Hematopoietic multipotent progenitor cell treated with erythropoietin and hydrocortisone succinate and interleukin-3 and kit ligand, for 4 days (in vitro differentiated cells): Measurements from ENCODE around the gene PTPRQ.
"Not testable (repeated sequence)": the region's sequence is repeated elsewhere in the genome, so short reads cannot be mapped to it uniquely, and the experiment has no call there.

Experiments used
- DNase-seq: peaks from one replicate; pipeline ENCODE4 v3.0.0-alpha.2; 2015

PTPRQ gene, protein sequence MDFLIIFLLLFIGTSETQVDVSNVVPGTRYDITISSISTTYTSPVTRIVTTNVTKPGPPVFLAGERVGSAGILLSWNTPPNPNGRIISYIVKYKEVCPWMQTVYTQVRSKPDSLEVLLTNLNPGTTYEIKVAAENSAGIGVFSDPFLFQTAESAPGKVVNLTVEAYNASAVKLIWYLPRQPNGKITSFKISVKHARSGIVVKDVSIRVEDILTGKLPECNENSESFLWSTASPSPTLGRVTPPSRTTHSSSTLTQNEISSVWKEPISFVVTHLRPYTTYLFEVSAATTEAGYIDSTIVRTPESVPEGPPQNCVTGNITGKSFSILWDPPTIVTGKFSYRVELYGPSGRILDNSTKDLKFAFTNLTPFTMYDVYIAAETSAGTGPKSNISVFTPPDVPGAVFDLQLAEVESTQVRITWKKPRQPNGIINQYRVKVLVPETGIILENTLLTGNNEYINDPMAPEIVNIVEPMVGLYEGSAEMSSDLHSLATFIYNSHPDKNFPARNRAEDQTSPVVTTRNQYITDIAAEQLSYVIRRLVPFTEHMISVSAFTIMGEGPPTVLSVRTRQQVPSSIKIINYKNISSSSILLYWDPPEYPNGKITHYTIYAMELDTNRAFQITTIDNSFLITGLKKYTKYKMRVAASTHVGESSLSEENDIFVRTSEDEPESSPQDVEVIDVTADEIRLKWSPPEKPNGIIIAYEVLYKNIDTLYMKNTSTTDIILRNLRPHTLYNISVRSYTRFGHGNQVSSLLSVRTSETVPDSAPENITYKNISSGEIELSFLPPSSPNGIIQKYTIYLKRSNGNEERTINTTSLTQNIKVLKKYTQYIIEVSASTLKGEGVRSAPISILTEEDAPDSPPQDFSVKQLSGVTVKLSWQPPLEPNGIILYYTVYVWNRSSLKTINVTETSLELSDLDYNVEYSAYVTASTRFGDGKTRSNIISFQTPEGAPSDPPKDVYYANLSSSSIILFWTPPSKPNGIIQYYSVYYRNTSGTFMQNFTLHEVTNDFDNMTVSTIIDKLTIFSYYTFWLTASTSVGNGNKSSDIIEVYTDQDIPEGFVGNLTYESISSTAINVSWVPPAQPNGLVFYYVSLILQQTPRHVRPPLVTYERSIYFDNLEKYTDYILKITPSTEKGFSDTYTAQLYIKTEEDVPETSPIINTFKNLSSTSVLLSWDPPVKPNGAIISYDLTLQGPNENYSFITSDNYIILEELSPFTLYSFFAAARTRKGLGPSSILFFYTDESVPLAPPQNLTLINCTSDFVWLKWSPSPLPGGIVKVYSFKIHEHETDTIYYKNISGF (N-terminal part only)

DNA sequence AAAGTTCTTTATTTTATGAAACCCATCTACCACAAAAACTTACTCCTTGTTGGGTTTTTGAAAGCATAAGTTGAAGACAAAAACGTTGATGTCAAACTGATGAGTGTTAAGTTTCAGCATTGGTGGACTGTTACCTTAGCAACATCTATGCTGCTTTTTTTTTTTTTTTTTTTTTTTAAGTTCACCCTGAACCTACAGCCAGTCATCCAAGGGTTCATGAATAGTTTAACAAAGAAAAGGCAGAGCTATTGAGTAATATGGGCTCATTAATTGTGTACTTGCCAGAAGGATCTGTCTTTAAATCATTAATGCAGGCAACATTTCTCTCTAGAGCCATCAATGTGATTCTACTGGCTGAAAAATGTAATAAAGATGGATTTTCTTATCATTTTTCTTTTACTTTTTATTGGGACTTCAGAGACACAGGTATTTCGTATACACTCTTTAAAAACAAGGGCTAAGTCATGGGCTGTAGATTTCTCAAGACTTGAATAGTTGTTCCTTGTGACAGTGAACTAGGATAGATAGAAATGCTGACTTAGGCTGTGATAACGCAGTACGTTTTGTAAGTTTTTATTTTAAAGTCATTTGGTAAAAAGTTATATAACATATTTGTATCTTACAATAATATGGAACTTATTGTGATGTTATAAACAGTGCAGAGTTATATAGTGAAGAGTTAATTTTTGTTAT is at the start of gene PTPRQ:
TSS of gene PTPRQ (plus strand) at position 262 of the 693 bp plus-strand sequence. CDS start at position 373, 111 bp downstream.
- no peak for DNase-seq

DNA sequence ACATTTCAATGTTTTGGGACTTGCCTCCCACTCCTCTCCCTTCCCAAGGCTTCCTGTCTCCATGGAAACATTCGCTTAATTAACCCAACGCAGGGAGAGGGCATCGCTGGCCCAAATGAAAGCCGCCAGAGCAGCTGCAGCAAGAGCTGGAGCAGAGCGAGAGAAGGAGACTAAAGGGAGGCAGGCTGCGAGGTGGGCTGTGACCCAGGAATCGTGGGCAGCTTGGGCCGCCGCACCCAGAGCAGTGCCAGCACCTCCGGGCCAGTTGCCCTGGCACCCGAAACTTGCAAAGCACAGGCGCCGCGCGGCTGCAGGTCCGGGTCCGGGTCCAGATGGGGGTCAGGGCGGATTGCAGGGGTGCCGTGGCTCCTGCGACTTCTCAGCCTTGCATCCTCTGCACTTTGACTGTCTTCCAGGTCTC is 43.5 kb upstream of the PTPRQ start:
- DNase-seq: no peak

DNA sequence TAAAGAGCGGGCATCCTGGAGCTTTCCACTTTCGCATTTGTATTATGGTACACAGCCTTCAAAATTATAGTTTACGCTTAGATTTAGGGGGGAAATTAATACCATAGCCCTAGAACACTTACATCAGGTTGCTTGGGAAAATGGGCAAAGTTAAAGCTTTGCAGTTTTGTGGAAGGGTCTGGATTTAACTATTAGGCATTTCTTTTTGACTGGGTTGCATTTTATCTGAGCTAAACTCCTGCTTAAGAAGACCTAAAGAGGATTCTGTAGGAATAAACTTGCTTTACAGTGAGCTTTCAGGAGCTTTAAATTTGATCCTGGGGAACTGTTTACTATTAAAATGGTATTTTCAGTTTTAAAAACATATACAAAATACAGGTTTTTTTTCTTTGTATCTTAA is 42.8 kb upstream of the PTPRQ start:
- no peak for DNase-seq

DNA sequence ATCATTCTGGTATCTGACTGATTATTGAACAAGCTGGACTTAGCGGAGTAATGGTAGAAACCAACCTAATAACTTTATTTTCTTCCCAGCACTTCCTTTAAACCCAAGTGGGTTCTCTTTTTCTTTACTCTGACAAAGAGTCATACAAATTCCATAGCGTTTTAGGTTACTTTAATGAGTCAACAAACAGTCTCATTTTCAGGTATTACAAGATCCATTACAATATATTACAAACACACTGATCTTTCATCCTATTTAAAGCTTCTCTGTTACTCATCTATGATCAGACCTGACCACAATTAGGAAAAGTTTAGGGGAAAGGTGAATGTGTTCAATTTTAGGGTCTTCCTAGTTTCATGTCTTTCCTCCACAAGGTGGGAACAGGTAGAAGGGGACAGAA is 39.4 kb upstream of the PTPRQ start:
- no peak for DNase-seq

DNA sequence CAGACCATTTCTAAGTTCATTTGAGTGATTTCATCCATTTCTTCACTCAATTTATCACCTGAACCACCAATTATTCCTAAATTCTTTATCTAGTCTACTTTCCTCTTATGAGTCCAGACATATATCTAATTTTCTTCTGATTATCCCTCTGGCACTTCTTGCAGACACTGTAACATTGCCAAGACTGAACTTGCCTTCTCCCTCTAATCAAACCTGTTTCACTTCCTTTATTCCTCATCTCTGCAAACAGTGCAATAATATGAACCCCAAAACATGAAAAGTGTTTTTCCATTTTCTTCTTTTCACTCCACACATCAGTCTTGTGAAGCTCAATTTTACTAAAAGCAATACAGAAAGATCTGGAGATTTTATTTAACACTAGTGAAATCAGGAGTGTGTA is 37.8 kb upstream of the PTPRQ start:
- no peak for DNase-seq

DNA sequence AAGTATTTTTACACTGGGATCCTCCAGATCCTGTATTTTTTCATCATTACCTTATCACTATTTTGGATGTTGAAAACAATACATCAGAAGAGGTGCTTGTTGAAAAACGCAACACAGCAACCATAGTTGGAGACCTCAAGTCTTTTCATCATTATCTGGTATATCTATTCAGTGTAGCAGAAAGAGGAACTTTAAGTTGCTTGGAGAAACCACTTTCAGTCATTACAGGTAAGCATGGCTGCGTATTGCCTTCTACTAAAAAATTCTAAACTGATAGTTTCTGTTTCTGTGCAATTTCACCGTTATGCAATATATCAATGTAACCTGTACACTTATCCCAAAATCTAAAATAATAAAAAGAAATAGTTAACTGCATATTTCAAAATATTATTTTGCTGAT is 32.2 kb upstream of the PTPRQ start:
- DNase-seq: peak; percentile 8

DNA sequence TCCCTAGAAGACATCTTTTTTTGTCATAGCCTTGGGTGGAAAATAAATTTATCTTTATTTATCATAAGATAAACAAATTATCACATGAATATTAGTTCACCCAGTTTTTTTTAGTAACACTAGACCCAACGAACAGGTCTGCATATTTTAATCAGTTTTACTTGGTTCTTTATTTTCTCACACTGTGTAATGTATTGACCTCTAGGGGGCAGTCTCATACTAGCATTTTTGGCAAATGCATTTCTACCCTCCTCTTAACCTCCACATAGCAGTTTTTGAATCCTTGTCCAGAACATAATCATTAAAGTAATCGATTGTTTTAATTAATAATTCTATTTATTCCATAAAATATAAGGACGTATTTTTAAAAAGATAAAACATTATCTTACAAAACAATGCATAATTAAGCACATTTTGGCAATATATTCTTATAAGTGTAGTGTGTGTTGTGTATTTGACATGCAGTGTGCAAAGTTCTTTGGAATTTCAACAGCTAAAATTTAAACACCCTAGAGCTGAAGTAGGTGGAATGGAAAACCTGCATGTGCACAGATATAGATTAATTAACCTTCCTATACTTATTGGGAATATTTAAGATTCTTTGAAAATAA is 31.6 kb upstream of the PTPRQ start:
- peak; percentile 81 for DNase-seq

DNA sequence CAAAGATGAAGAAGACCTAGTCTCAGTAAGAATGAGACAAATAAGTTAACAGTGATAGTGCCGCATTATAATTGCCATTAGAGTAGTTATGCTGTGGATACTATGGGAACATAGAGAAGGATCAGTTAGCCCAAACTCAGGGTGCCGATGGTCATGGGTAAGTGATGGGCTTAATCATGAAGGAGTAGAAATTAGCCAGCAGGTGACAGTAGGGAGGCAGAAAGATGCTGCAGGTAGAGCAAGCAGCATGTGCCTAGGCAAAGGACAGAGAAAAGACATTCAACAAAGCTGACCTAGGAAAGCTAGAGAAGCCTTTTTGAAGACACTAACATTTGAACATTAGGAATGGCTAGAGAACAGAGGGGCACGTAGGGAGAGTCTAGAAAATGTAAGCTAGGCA is 30.6 kb upstream of the PTPRQ start:
- DNase-seq: no peak

DNA sequence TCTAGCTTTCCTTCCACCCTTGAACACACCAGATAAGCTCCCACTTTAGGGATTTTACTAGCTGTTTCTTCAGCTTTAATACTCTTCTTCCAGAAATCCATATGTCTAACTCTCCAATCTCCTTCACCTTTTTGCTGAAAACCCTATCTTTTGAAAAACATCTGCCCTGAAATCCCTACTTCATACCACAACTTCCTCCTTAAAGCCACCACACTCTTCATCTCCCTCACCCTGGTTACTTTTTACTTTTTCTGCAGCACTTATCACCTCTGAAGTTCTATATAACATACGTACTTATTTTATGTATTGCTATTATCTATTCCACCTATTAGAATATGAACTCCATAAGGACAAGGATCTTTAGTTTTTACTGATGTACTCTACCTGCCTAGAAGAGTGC is 28.6 kb upstream of the PTPRQ start:
- DNase-seq: peak; percentile 62

DNA sequence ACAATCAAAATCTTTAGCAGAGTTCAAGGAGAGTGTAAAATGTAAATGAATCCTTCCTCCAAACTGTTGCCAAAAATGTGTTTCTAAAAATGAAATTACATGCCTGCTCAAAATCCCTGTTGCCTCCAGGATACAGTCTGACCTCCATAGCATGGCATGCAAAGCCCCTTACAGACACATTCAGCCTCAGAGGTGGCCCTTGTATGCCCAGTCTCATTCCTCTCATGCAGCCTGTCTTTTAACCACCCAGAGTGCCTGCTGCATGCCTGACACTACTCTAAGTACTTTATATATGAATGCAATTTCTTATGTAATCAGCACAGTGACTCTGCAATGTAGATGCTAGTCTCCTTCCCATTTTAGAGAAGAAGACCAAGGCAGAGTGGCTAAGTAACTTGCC is 24.4 kb upstream of the PTPRQ start:
- peak; percentile 6 for DNase-seq

DNA sequence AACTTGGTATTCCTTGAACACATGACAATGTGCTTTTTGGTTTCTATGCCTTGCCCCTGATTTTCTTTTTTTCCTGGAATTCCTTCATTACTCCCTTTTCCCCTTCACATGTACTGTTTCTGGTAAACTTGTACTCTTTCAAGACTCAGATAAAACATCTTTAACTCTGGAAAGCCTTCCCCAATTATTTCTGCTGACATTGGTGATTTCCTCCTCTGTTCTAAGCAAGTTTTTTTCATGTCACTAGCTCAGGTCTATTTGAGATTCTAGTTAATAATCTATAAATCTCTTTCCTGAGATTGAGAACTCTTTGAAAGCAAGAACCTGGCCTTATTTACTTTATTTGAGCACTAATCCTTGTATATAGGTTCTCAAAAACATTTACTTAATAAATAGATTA is 24.0 kb upstream of the PTPRQ start:
- no peak for DNase-seq

DNA sequence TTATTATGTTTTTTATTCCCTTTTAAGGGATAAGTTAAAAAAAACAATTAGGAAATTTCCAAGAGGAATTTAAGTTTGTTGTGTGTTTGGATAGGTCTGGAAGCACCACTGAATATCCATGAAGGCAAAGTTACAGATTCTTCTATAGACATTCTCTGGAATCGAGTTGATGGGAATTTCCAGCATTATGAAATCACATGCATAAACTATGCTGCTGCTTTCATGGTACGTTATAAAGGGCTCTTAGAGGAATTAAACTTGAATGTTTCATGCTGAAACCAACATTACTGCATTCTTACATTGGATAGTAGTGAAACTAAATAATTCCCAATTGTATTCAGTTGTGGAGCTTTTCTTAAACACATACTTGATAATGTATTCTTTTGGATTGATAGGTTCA is 21.5 kb upstream of the PTPRQ start:
- DNase-seq: no peak

DNA sequence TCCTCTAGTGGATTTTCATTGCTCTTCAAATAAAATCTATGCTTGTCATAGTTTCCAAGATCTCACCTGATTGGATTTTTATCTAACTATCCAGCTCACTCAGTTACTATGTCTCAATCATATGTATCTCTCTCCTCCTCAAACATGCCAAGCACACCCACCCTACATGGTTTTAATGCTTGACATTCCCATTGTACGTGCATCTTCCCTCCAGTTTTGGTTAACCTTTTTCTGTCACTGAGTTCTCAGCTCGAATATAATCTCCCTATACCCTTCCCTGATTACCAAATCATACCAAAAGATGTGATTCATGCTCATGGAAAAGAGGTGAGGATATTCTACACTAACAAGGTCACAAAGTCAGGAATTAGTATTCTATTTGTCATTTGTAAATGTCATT is 12.0 kb upstream of the PTPRQ start:
- DNase-seq: no peak

DNA sequence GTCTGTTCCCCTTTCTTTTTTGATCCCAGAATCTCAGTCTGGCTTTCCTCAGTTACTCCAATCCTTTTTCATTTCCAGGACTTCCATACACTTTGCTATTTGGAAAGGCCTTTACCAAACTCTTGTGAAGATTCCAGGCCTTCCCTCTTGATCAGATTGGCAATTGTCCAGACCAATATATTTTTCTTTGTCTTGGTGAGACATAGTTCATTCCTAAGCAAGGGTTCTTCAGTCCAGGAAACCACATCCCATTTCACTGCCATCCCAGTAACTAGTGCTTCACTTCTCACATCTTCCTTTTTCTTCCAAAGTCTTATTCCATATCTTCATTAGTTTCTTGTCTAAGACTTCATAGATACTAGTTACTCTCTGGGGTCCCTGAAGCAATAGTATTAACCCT is 2.1 kb upstream of the PTPRQ start:
- DNase-seq: no peak

DNA sequence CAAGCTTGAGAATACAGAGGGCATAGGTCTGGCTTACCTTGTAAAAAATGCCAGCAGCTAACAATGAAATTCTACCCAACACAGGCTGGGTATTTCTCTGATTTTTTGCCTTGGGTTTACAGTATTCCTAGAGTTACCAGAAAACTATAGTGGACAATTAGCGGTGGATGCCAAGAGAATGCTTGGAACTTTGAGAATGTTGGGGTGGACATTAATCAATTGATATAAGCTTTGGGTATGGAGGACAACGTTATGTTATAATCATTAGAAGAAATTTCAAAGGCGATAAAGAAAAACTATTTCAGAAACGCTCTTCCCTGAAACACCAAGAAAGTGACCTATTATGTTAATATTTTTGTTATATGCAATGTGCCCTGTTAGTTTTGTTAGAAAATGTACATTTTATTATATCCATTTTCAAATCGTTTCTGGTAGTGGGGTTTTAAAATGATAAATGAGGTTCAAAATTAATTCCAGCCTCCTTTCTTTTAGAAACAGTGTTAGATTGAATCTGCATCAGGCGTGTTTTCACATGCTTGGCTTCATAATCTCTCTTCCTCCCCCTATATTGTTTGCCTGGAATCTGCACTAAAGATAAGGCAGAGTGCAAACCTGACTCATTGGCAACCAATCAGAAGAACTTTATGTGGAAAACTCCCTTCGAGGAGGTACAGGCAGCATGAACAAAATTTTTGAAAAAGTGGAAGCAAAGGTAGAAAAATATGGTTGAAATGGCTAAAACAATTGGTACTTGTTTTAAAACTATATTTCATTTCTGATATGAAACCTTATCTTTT is 1.4 kb upstream of the PTPRQ start:
- no peak for DNase-seq

DNA sequence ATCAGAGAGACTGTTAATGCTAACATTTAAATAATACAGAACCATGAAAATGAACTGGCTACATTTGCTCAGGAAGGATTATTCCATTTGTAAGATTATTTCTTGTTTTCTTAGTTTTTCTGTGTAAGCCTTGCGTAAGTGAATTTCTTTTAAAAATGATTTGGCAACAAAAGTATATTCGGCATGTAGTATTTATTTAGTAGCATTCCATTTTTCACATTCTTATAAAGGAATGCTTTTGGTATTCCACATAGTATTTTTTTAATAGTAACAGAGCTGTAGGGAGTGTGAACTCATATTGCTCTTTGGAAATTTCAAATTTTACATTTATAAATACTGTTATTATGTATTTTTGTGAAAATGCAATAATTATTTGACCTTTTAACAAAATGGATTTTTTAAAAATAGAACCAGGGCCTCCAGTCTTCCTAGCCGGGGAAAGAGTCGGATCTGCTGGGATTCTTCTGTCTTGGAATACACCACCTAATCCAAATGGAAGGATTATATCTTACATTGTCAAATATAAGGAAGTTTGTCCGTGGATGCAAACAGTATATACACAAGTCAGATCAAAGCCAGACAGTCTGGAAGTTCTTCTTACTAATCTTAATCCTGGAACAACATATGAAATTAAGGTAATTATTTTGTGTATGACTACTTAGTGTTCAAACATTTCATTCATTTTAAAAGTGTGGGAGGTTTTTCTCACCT is 1.2 kb downstream of the PTPRQ start:
- no peak for DNase-seq

DNA sequence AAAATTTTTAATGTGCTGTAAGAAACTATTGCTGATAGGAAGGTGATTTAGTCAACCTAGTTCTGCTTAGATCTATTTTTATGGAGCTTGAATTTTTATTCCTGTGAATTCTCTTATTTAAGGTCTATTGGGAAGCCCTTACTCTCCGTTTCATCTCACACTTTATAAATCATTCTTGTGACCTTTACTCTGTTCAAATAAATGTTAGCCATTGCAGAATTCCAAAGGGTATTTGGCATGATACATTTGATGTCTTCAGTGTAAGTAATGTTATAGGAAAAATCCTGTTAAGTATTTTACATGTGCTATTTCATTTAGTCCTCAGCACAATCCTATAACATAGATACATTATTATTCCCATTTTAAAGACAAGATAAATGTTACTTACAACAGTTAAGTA is 12.5 kb downstream of the PTPRQ start:
- no peak for DNase-seq

DNA sequence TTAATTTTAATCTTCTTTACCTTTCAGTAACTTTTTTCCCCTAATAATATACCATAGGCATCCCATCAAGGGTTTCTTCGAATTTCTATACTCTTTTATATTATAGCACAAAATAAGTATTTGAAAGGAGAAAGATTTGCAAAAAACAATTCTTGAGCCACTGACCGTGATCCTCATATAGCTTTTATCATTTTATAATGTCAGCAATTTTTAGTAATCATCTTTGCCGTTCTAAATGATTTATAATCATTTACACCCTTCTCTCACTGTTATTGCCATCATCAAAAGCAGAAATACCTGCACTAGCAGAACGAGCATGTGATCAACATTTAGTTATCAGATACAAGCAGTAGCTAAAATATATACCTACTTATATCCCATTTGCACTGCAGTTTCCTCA is 16.9 kb downstream of the PTPRQ start:
- DNase-seq: no peak

DNA sequence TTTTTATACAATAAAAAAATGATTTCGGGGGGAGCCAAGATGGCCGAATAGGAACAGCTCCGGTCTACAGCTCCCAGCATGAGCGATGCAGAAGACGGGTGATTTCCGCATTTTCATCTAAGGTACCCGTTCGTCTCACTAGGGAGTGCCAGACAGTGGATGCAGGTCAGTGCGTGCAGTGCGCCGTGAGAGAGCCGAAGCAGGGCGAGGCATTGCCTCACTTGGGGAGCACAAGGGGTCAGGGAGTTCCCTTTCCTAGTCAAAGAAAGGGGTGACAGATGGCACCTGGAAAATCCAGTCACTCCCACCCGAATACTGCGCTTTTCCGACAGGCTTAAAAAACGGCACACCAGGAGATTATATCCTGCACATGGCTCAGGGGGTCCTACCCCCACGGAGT is 17.8 kb downstream of the PTPRQ start:
- not testable (repeated sequence) for DNase-seq

DNA sequence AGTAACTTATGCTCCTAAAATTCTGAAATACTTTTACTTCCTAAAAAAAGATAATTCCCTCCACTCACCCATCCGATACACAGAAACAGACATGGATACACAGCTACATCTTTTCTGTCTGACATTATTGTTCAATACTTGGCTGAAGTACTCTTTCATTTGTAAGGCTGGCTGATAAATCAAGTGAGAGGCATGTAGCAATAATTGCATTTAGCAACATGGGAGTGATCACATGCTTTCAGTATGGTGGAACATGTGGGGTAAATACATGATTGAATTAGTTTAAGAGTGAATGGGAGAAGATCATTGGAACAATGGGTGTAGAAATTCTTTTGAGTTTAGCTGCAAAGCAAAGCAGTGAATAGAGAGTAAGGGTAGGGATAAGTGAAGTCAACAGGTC is 25.6 kb downstream of the PTPRQ start:
- no peak for DNase-seq

DNA sequence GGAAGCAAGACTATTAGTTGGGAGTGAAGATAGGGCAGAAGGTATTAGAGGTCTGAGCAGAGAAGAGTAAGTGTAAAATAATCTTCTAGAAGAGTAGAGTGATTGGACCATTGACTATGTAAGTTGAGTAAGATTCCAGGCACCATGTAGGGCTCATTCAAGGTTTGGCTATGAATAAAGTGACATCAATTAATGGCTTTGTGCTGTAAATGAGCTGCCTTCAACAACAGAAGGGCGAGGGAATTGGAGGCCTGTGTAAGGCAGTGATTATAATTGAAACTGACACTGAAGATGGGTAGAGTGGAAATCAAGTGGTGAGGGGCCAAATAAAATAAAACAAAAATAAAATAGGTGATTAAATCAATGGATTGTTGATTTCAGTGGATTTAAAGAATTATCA is 26.4 kb downstream of the PTPRQ start:
- no peak for DNase-seq
